SK-N-SH treated with all-trans-retinoic acid at 6 μM for 48 hours (cell line): ENCODE data around the gene PSMB11.

ENCODE experiments used
- ATAC-seq: fragments of 200-7000 bp; cut with Tn5 transposase; 3 replicates; pipeline ENCODE4 v1.9.1; 2020; ENCODE audit warnings: mild to moderate bottlenecking, moderate library complexity
- CSDC2 ChIP-seq: fragments of 250-450 bp; sonication (Bioruptor Pico); IDR thresholded peaks from 2 replicates; pipeline ENCODE4 v1.5.0; 2020; ENCODE audit warnings: mild to moderate bottlenecking, moderate library complexity
- ESRRG ChIP-seq: fragments of 250-450 bp; sonication (Bioruptor Pico); IDR thresholded peaks from 2 replicates; pipeline ENCODE4 v1.6.1; 2021; ENCODE audit warnings: mild to moderate bottlenecking
- GLIS3 ChIP-seq: fragments of 250-450 bp; sonication (Bioruptor Pico); IDR thresholded peaks from 2 replicates; pipeline ENCODE4 v1.5.0; 2020; ENCODE audit warnings: mild to moderate bottlenecking, moderate library complexity
- ISL1 ChIP-seq: fragments of 250-450 bp; sonication (Bioruptor Pico); IDR thresholded peaks from 2 replicates; pipeline ENCODE4 v2.1.2; 2022; ENCODE audit warnings: mild to moderate bottlenecking, moderate library complexity
- OSR1 ChIP-seq: fragments of 250-450 bp; sonication (Bioruptor Pico); IDR thresholded peaks from 2 replicates; pipeline ENCODE4 v1.8.0; 2022; ENCODE audit warnings: moderate library complexity, mild to moderate bottlenecking, inconsistent platforms
- PPARA ChIP-seq: fragments of 250-450 bp; sonication (Bioruptor Pico); IDR thresholded peaks from 2 replicates; pipeline ENCODE4 v1.5.0; 2020; ENCODE audit warnings: mild to moderate bottlenecking, borderline replicate concordance
- RARB ChIP-seq: fragments of 250-450 bp; sonication (Bioruptor Pico); IDR thresholded peaks from 2 replicates; pipeline ENCODE4 v1.8.0; 2021; ENCODE audit warnings: mild to moderate bottlenecking, moderate library complexity
- SNAI2 ChIP-seq: fragments of 250-450 bp; sonication (Bioruptor Pico); IDR thresholded peaks from 2 replicates; pipeline ENCODE4 v1.5.0; 2020; ENCODE audit warnings: mild to moderate bottlenecking, moderate library complexity
- TCF4 ChIP-seq: fragments of 250-450 bp; sonication (Bioruptor Pico); IDR thresholded peaks from 2 replicates; pipeline ENCODE4 v1.8.0; 2021; ENCODE audit warnings: mild to moderate bottlenecking, moderate library complexity, borderline replicate concordance
- TOX ChIP-seq: fragments of 250-450 bp; sonication (Bioruptor Pico); IDR thresholded peaks from 2 replicates; pipeline ENCODE4 v1.8.0; 2021; ENCODE audit warnings: mild to moderate bottlenecking, moderate library complexity, borderline replicate concordance
- ZFP3 ChIP-seq: fragments of 250-450 bp; sonication (Bioruptor Pico); IDR thresholded peaks from 2 replicates; pipeline ENCODE4 v1.5.0; 2020; ENCODE audit warnings: mild to moderate bottlenecking, moderate library complexity
- ZFP30 ChIP-seq: fragments of 450-650 bp; formaldehyde crosslinking; IDR thresholded peaks from 2 replicates; pipeline ENCODE4 v1.5.0; 2022; ENCODE audit warnings: mild to moderate bottlenecking, moderate library complexity
- ZNF8 ChIP-seq: fragments of 450-650 bp; formaldehyde crosslinking; IDR thresholded peaks from 2 replicates; pipeline ENCODE4 v1.5.0; 2020; ENCODE audit warnings: mild to moderate bottlenecking, moderate library complexity
- TF ChIP-seq, protein P1 (sequence below): fragments of 250-450 bp; sonication (Bioruptor Pico); IDR thresholded peaks from 2 replicates; pipeline ENCODE4 v1.5.0; 2020; ENCODE audit warnings: mild to moderate bottlenecking, moderate library complexity
- TF ChIP-seq, protein P2 (sequence below): fragments of 250-450 bp; sonication (Bioruptor Pico); IDR thresholded peaks from 2 replicates; pipeline ENCODE4 v1.8.0; 2021; ENCODE audit warnings: low read depth, mild to moderate bottlenecking, moderate library complexity, borderline replicate concordance
- TF ChIP-seq, protein P3 (sequence below): fragments of 250-450 bp; sonication (Bioruptor Pico); IDR thresholded peaks from 2 replicates; pipeline ENCODE4 v1.5.1; 2020; ENCODE audit warnings: low read depth, mild to moderate bottlenecking, moderate library complexity
- TF ChIP-seq, protein P4 (sequence below): fragments of 250-450 bp; sonication (Bioruptor Pico); IDR thresholded peaks from 2 replicates; pipeline ENCODE4 v1.5.1; 2021; ENCODE audit warnings: mild to moderate bottlenecking, moderate library complexity
- TF ChIP-seq, protein P5 (sequence below): fragments of 250-450 bp; sonication (Bioruptor Pico); IDR thresholded peaks from 2 replicates; pipeline ENCODE4 v1.8.0; 2020; ENCODE audit warnings: mild to moderate bottlenecking, moderate library complexity, borderline replicate concordance

Gene PSMB11

DNA sequence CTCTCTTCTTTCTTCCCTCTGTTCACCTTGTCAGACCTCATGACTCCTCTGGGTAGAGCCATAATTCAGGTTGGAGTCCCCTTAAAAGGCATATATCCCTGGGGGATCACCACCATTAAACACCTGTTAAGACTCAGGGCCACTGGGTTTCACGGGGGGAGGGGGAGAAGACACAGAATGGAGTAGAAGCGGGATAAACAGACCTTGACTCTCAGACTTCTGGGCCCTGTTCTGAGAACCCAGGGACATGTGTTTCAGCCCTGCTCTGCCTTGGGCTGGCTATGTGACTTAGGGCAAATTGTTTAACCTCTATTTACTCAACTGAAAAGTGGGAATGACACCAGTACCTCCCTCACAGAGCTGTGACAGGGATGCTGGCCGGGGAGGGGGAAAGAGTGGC is 10.7 kb downstream of the PSMB11 start (continued):
- TF ChIP-seq SNAI2 (CRISPR knock-in tag) (no peak), TOX (CRISPR knock-in tag) (no peak), ZNF8 (CRISPR knock-in tag) (no peak), PPARA (CRISPR knock-in tag) (no peak)
- TF ChIP-seq, protein P1, sequence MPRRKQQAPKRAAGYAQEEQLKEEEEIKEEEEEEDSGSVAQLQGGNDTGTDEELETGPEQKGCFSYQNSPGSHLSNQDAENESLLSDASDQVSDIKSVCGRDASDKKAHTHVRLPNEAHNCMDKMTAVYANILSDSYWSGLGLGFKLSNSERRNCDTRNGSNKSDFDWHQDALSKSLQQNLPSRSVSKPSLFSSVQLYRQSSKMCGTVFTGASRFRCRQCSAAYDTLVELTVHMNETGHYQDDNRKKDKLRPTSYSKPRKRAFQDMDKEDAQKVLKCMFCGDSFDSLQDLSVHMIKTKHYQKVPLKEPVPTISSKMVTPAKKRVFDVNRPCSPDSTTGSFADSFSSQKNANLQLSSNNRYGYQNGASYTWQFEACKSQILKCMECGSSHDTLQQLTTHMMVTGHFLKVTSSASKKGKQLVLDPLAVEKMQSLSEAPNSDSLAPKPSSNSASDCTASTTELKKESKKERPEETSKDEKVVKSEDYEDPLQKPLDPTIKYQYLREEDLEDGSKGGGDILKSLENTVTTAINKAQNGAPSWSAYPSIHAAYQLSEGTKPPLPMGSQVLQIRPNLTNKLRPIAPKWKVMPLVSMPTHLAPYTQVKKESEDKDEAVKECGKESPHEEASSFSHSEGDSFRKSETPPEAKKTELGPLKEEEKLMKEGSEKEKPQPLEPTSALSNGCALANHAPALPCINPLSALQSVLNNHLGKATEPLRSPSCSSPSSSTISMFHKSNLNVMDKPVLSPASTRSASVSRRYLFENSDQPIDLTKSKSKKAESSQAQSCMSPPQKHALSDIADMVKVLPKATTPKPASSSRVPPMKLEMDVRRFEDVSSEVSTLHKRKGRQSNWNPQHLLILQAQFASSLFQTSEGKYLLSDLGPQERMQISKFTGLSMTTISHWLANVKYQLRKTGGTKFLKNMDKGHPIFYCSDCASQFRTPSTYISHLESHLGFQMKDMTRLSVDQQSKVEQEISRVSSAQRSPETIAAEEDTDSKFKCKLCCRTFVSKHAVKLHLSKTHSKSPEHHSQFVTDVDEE: no peak

DNA sequence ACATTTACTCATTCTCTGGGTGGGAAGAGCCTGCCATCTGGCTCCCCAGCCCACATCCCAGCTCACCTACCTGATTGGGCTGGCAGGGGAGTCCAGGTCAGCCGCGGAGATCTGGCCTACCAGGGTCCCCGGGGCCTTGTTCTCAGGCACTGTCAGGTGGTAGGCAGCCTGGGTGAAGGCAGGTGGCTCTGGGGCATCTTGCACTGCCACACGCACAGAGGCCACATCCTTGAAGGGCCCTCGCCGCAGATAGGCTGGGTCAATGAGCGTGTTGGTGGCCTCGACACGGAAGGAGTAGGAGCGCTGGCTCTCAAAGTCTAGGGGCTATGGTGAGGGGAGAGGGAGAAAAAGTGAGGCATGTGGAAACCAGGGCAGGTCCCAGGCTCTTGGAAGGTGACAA is 11.4 kb downstream of the PSMB11 start:
- TF ChIP-seq, protein P2, sequence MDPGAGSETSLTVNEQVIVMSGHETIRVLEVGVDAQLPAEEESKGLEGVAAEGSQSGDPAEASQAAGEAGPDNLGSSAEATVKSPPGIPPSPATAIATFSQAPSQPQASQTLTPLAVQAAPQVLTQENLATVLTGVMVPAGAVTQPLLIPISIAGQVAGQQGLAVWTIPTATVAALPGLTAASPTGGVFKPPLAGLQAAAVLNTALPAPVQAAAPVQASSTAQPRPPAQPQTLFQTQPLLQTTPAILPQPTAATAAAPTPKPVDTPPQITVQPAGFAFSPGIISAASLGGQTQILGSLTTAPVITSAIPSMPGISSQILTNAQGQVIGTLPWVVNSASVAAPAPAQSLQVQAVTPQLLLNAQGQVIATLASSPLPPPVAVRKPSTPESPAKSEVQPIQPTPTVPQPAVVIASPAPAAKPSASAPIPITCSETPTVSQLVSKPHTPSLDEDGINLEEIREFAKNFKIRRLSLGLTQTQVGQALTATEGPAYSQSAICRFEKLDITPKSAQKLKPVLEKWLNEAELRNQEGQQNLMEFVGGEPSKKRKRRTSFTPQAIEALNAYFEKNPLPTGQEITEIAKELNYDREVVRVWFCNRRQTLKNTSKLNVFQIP (CRISPR knock-in tag): no peak
- no peak for TF ChIP-seq OSR1 (CRISPR knock-in tag)
- TF ChIP-seq RARB: no peak
- no peak for ATAC-seq

DNA sequence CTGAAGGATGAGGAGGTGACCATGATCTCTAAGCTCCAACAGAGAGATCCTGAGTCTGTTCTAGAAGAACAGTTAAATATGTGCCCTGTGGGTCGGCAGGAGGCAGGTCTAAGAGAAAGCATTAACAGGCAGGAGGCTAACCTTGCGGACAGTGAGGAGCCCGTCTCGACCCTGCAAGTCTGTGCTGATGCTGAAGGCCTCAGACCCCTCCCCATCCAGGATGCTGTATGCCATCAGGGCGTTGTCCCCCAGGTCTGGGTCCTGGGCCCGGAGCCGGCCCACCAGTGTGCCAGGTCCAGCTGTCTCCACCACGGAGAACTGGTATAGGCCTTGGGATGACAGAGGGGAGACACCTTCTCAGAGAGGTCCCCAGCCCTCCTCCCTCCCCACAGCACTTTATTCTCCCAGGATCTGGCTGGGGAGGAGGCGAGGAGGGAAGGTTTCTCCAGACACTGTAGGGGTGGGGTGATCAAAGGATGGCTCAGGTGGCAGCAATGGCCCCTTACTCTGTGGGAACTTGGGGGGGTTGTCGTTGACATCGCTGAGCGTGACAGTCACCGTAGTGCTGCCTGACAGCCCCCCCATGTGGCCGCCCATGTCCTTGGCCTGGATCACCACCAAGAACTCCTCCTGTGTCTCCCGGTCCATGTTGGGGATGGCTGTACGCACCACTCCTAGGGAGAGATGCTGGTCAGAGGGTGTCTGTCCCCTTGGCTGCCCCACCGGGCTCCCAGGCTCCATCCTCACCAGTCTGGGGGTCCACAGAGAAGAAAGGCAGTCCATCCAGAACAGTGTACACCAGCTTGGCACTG is 12.2 kb downstream of the PSMB11 start:
- TF ChIP-seq, protein P3, sequence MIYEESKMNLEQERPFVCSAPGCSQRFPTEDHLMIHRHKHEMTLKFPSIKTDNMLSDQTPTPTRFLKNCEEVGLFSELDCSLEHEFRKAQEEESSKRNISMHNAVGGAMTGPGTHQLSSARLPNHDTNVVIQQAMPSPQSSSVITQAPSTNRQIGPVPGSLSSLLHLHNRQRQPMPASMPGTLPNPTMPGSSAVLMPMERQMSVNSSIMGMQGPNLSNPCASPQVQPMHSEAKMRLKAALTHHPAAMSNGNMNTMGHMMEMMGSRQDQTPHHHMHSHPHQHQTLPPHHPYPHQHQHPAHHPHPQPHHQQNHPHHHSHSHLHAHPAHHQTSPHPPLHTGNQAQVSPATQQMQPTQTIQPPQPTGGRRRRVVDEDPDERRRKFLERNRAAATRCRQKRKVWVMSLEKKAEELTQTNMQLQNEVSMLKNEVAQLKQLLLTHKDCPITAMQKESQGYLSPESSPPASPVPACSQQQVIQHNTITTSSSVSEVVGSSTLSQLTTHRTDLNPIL (CRISPR knock-in tag): no peak
- TF ChIP-seq, protein P1: no peak
- TF ChIP-seq CSDC2 (CRISPR knock-in tag) (no peak), GLIS3 (no peak), PPARA (CRISPR knock-in tag) (no peak), OSR1 (CRISPR knock-in tag) (no peak), TOX (CRISPR knock-in tag) (no peak), ESRRG (no peak), ZNF8 (CRISPR knock-in tag) (no peak), ZFP30 (CRISPR knock-in tag) (no peak), SNAI2 (CRISPR knock-in tag) (no peak), RARB (no peak), ISL1 (CRISPR knock-in tag) (no peak), ZFP3 (no peak), TCF4 (CRISPR knock-in tag) (no peak)
- TF ChIP-seq, protein P4, sequence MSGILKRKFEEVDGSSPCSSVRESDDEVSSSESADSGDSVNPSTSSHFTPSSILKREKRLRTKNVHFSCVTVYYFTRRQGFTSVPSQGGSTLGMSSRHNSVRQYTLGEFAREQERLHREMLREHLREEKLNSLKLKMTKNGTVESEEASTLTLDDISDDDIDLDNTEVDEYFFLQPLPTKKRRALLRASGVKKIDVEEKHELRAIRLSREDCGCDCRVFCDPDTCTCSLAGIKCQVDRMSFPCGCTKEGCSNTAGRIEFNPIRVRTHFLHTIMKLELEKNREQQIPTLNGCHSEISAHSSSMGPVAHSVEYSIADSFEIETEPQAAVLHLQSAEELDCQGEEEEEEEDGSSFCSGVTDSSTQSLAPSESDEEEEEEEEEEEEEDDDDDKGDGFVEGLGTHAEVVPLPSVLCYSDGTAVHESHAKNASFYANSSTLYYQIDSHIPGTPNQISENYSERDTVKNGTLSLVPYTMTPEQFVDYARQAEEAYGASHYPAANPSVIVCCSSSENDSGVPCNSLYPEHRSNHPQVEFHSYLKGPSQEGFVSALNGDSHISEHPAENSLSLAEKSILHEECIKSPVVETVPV (CRISPR knock-in tag): no peak
- TF ChIP-seq, protein P2 (CRISPR knock-in tag): no peak
- TF ChIP-seq, protein P5, sequence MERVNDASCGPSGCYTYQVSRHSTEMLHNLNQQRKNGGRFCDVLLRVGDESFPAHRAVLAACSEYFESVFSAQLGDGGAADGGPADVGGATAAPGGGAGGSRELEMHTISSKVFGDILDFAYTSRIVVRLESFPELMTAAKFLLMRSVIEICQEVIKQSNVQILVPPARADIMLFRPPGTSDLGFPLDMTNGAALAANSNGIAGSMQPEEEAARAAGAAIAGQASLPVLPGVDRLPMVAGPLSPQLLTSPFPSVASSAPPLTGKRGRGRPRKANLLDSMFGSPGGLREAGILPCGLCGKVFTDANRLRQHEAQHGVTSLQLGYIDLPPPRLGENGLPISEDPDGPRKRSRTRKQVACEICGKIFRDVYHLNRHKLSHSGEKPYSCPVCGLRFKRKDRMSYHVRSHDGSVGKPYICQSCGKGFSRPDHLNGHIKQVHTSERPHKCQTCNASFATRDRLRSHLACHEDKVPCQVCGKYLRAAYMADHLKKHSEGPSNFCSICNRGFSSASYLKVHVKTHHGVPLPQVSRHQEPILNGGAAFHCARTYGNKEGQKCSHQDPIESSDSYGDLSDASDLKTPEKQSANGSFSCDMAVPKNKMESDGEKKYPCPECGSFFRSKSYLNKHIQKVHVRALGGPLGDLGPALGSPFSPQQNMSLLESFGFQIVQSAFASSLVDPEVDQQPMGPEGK (CRISPR knock-in tag): no peak
- ATAC-seq: no peak
